ENCODE data around the gene CD300A.

CD300A gene

GRCh38 chr17:74451557-74451956, 14.9 kb upstream of the CD300A start:
- Histone ChIP-seq H3K27ac (no peak overlapping the region), H3K27me3 (ENCODE audit: insufficient read depth, low read depth, severe bottlenecking) (no peaks in the 10 kb centered on the region), H3K4me3 (ENCODE audit: low read depth, low read length) (no peak overlapping the region), H3K9me3 (ENCODE audit: severe bottlenecking) (no peaks in the 10 kb centered on the region), H3K36me3 (no peaks in the 10 kb centered on the region)
- TF ChIP-seq, protein P1, sequence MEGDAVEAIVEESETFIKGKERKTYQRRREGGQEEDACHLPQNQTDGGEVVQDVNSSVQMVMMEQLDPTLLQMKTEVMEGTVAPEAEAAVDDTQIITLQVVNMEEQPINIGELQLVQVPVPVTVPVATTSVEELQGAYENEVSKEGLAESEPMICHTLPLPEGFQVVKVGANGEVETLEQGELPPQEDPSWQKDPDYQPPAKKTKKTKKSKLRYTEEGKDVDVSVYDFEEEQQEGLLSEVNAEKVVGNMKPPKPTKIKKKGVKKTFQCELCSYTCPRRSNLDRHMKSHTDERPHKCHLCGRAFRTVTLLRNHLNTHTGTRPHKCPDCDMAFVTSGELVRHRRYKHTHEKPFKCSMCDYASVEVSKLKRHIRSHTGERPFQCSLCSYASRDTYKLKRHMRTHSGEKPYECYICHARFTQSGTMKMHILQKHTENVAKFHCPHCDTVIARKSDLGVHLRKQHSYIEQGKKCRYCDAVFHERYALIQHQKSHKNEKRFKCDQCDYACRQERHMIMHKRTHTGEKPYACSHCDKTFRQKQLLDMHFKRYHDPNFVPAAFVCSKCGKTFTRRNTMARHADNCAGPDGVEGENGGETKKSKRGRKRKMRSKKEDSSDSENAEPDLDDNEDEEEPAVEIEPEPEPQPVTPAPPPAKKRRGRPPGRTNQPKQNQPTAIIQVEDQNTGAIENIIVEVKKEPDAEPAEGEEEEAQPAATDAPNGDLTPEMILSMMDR (IDR thresholded peaks at IDR 0.05; ENCODE audit: low read depth, low read length): no peak
- DNase-seq: no peak

GRCh38 chr17:74452033-74452840, 14.2 kb upstream of the CD300A start:
- Histone ChIP-seq H3K36me3 (no peaks in the 10 kb centered on the region), H3K27me3 (ENCODE audit: insufficient read depth, low read depth, severe bottlenecking) (no peaks in the 10 kb centered on the region), H3K27ac (no peak overlapping the region), H3K4me3 (ENCODE audit: low read depth, low read length) (no peak overlapping the region), H3K9me3 (ENCODE audit: severe bottlenecking) (no peaks in the 10 kb centered on the region)
- TF ChIP-seq, protein P1 (IDR thresholded peaks at IDR 0.05; ENCODE audit: low read depth, low read length): no peak
- no peak for DNase-seq

- H3K27ac ChIP-seq: peak overlapping the region; percentile 73
- no peaks in the 10 kb centered on the region for H3K9me3 ChIP-seq (ENCODE audit: severe bottlenecking)
- TF ChIP-seq, protein P1 (IDR thresholded peaks at IDR 0.05; ENCODE audit: low read depth, low read length): no peak
- no peaks in the 10 kb centered on the region for H3K36me3 ChIP-seq
- DNase-seq: peak; percentile 73
- peak overlapping the region; percentile 66 for H3K4me3 ChIP-seq (ENCODE audit: low read depth, low read length)
- H3K27me3 ChIP-seq (ENCODE audit: insufficient read depth, low read depth, severe bottlenecking): peaks cover 4% of the 10 kb centered on the region
Measured at GRCh38 chr17:74452841-74453661, 13.4 kb upstream of the CD300A start.

DNA sequence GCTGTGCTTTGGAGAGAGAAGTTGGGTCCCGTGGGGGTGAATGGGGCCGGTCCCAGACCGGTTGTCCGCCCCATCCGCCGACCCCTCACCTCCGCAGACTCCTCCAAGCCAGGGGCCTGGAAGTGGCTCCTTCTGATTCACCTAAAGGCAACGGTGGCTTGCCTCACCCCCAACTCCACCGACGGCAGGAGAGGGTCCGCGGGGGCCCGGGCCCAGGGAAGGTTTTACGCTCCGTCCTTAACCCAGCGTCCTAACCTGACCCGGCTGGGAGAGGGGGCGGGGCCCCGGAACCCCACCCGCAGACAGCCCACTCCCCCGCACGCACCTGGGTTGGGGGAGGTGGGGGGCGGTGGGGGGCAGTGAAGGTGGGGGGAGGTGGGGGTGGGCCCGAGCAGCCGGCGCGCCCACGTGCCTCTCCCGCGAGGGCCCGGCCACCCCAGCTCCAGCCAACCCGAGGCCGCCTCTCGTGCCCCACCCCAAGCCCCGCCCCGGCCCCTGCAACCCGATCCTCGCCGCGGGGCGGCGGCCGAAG, 12.7 kb upstream of the CD300A start:
- peak overlapping the region; percentile 66 for H3K4me3 ChIP-seq (ENCODE audit: low read depth, low read length)
- peaks cover 10% of the 10 kb centered on the region for H3K27me3 ChIP-seq (ENCODE audit: insufficient read depth, low read depth, severe bottlenecking)
- DNase-seq: no peak
- no peaks in the 10 kb centered on the region for H3K36me3 ChIP-seq
- H3K27ac ChIP-seq: peak overlapping the region; percentile 73
- H3K9me3 ChIP-seq (ENCODE audit: severe bottlenecking): no peaks in the 10 kb centered on the region
- TF ChIP-seq, protein P1 (IDR thresholded peaks at IDR 0.05; ENCODE audit: low read depth, low read length): no peak

GRCh38 chr17:74454197-74455024, 12.0 kb upstream of the CD300A start:
- Histone ChIP-seq H3K27me3 (ENCODE audit: insufficient read depth, low read depth, severe bottlenecking) (peaks cover 10% of the 10 kb centered on the region), H3K9me3 (ENCODE audit: severe bottlenecking) (no peaks in the 10 kb centered on the region), H3K27ac (peak overlapping the region; percentile 91), H3K36me3 (no peaks in the 10 kb centered on the region), H3K4me3 (ENCODE audit: low read depth, low read length) (peak overlapping the region; percentile 48)
- DNase-seq: peak; percentile 97
- TF ChIP-seq, protein P1 (IDR thresholded peaks at IDR 0.05; ENCODE audit: low read depth, low read length): no peak
